ENCODE data around the gene FERMT3. TPM values are rescaled to one million over a fixed set of nuclear protein-coding genes. Genes with fewer than 3 reads are reported as not detected.

The FERMT3 gene
- total and polyA plus RNA-seq, 2 of the 8 experiments (the other 6 are each of a cell fraction or from before 2014, with no cell fraction given) = 1.4 to 3.7 TPM

DNA sequence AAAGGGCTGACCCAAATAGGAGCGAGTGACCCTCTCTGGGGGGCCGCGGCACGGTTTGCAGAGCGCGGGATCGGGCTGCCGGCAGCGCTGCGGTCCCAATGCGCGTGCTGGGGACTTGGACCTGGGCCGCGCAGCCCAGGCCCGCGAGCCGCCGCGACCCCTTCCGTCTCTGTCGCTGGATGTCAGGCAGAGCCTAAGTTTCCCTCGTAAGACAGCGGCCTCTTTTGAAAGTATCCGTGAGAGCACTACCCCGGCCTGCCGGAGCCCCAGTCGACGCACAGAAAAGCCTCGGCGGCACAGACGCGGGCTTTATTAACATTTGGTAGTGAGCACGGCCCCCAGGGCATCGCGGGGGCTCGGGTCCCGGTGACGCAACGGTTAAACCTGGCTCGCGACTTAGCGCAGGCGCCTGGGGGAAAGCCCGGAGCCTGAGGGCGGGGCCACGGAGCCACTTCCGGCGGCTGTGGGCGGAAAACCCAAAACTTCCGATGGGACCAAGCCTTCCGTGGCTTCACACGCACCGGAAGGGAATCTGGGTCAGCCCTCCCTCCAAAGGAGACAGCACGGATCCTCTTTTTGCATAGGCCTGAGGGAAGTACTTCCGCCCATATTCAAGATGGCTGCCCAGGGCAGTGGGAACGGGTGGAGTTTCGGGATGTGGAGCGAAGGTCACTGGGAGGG lies 63.2 kb downstream of the FERMT3 start (continued):
- TF ChIP-seq, protein P1, sequence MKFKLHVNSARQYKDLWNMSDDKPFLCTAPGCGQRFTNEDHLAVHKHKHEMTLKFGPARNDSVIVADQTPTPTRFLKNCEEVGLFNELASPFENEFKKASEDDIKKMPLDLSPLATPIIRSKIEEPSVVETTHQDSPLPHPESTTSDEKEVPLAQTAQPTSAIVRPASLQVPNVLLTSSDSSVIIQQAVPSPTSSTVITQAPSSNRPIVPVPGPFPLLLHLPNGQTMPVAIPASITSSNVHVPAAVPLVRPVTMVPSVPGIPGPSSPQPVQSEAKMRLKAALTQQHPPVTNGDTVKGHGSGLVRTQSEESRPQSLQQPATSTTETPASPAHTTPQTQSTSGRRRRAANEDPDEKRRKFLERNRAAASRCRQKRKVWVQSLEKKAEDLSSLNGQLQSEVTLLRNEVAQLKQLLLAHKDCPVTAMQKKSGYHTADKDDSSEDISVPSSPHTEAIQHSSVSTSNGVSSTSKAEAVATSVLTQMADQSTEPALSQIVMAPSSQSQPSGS (IDR thresholded peaks at IDR 0.05; ENCODE audit: low read length) = peak; percentile 84
- TF ChIP-seq HDAC6 (IDR thresholded peaks at IDR 0.05; ENCODE audit: low read depth, low read length) (no peak), RAD21 (IDR thresholded peaks at IDR 0.05 in 1 of 2, conservative IDR thresholded peaks at IDR 0.05 in 1 of 2; ENCODE audit: low read depth in 2 of 2, low read length in 2 of 2) (peak in 1 of 2 experiments; percentile 8; a peak in 1 of 4 replicates), SP4 (IDR thresholded peaks at IDR 0.05; ENCODE audit: low read length) (peak; percentile 81; the same call in 1 of the 2 replicates), ASH2L (IDR thresholded peaks at IDR 0.05; ENCODE audit: low read length) (peak; percentile 64), SIN3A (conservative IDR thresholded peaks at IDR 0.05 in 1 of 2, IDR thresholded peaks at IDR 0.05 in 1 of 2; ENCODE audit: low read depth in 1 of 2, low read length in 2 of 2) (peak; percentile 71 to 93; a peak in 2 of 4 replicates), EZH2 (IDR thresholded peaks at IDR 0.05; ENCODE audit: low read depth, low read length, severe bottlenecking) (no peak), SIRT6 (IDR thresholded peaks at IDR 0.05; ENCODE audit: low read length) (no peak), CHD2 (IDR thresholded peaks at IDR 0.05; ENCODE audit: low read length) (peak; percentile 76), JUND (IDR thresholded peaks at IDR 0.05; ENCODE audit: low read length) (peak; percentile 74), TEAD4 (IDR thresholded peaks at IDR 0.05; ENCODE audit: low read depth, low read length) (no peak)
- TF ChIP-seq, protein P2, sequence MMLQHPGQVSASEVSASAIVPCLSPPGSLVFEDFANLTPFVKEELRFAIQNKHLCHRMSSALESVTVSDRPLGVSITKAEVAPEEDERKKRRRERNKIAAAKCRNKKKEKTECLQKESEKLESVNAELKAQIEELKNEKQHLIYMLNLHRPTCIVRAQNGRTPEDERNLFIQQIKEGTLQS (IDR thresholded peaks at IDR 0.05; ENCODE audit: insufficient read depth, low read depth, low read length) = peak; percentile 81; the same call in 1 of the 2 replicates

Data from H1 (cell line).